ENCODE results near the gene PFN3.

- TF ChIP-seq CTCF (IDR thresholded peaks at IDR 0.05) (no peak), POLR2A (IDR thresholded peaks at IDR 0.05) (no peak), EP300 (IDR thresholded peaks at IDR 0.05) (no peak)
These were observed 42.1 kb downstream of the PFN3 start for GRCh38 chr5:177358370-177358819.

Data from sigmoid colon (tissue), 4 donors.